ENCODE measurements around the gene CHST7. TPM values are rescaled to one million over a fixed set of nuclear protein-coding genes. Genes with fewer than 3 reads are reported as not detected.

CHST7 gene
- total and polyA plus RNA-seq, 9 donors, result 5.9 to 144 (median 25.3) TPM

DNA sequence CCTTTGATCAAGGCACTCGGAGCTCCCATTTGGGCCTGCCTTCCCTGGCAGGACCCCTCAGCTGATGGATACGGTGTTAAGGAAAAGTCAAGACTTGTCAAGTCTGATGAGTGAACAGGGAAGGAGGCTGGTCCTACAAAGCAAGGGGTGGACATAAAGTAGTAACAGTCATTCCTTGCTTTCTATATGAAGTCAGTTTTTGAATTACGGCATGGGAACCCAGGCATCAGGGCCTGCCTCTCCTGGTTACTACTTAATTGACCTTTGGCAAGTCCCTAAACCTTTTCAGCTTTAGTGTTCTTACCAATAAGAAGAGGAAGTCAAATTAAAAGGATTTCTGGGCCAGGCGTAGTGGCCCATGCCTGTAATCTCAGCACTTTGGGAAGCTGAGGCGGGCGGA is 7.0 kb downstream of the CHST7 start:
- WGBS, 3 donors, result 90 to 95% (median 93%) methylated on average over 6 of the region's 6 CpGs
- no peak overlapping the region for H3K4me3 ChIP-seq
- no peak for DNase-seq
- TF ChIP-seq POLR2A (IDR thresholded peaks at IDR 0.05), result no peak
- TF ChIP-seq EP300 (IDR thresholded peaks at IDR 0.05), result no peak
- TF ChIP-seq, protein P1, sequence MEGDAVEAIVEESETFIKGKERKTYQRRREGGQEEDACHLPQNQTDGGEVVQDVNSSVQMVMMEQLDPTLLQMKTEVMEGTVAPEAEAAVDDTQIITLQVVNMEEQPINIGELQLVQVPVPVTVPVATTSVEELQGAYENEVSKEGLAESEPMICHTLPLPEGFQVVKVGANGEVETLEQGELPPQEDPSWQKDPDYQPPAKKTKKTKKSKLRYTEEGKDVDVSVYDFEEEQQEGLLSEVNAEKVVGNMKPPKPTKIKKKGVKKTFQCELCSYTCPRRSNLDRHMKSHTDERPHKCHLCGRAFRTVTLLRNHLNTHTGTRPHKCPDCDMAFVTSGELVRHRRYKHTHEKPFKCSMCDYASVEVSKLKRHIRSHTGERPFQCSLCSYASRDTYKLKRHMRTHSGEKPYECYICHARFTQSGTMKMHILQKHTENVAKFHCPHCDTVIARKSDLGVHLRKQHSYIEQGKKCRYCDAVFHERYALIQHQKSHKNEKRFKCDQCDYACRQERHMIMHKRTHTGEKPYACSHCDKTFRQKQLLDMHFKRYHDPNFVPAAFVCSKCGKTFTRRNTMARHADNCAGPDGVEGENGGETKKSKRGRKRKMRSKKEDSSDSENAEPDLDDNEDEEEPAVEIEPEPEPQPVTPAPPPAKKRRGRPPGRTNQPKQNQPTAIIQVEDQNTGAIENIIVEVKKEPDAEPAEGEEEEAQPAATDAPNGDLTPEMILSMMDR (IDR thresholded peaks at IDR 0.05), result no peak
- no peaks in the 10 kb centered on the region for H3K4me1 ChIP-seq (ENCODE audit: insufficient read depth)
- H3K36me3 ChIP-seq, result no peaks in the 10 kb centered on the region
- intact Hi-C loops (cut with DNase I), result no loop called here
- H3K27ac ChIP-seq, result no peak overlapping the region
- H3K27me3 ChIP-seq, result no peaks in the 10 kb centered on the region
- H3K9me3 ChIP-seq, result no peaks in the 10 kb centered on the region

DNA sequence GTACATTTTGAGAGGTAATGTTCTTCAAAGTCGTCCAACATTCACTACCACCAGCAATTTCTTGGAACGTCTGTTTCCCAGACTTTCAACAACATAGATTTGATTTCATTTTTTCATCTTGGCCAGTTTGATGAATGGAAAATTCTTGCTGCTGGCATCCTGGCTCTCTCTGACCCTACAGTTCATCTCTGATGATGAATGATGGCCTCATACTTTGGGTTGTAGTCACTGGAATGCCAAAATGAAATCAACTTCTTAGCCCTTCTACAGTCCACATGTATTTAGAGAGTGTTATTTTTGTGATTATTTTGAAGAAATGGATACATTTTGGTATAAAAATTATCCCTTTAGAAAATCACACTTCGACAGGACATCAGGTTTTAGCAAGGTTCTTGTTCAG is 8.8 kb downstream of the CHST7 start:
- H3K4me3 ChIP-seq, result no peak overlapping the region
- intact Hi-C loops (cut with DNase I), result no loop called here
- no peaks in the 10 kb centered on the region for H3K4me1 ChIP-seq (ENCODE audit: insufficient read depth)
- 31 to 49% (median 37%) methylated on average over 3 of the region's 3 CpGs for WGBS, 3 donors
- DNase-seq, result no peak
- no peaks in the 10 kb centered on the region for H3K9me3 ChIP-seq
- TF ChIP-seq, protein P1 (IDR thresholded peaks at IDR 0.05), result no peak
- no peak for TF ChIP-seq POLR2A (IDR thresholded peaks at IDR 0.05)
- TF ChIP-seq EP300 (IDR thresholded peaks at IDR 0.05), result no peak
- H3K27ac ChIP-seq, result peak overlapping the region in 1 of 2 donors; percentile 23
- no peaks in the 10 kb centered on the region for H3K36me3 ChIP-seq
- no peaks in the 10 kb centered on the region for H3K27me3 ChIP-seq

DNA sequence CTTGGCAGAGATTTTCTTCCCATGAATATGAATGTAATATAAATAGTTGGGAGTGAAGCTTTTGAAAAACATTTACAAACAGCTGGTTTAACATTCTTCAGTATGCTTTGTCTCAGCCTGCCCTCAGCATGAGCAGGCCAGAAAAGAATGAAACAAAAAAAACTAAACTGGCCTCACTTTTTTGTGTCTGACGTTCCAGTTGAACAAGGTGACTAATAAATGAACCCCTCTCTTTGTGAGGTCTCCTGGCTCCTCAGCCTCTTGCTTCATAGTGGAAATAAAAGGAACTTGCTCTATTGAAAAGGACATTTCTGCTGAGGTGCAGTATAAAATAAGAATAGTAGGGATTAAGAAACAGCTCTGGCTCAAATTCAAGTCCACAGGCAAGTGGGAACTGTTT is 9.4 kb downstream of the CHST7 start:
- Histone ChIP-seq H3K27me3 (no peaks in the 10 kb centered on the region), H3K4me1 (ENCODE audit: insufficient read depth) (peaks cover 3% of the 10 kb centered on the region), H3K36me3 (no peaks in the 10 kb centered on the region), H3K4me3 (no peak overlapping the region), H3K27ac (peak overlapping the region in 1 of 2 donors; percentile 23), H3K9me3 (no peaks in the 10 kb centered on the region)
- TF ChIP-seq POLR2A (IDR thresholded peaks at IDR 0.05) (no peak), EP300 (IDR thresholded peaks at IDR 0.05) (no peak)
- TF ChIP-seq, protein P1 (IDR thresholded peaks at IDR 0.05), result no peak
- WGBS, 3 donors, result 20 to 24% (median 20%) methylated on average over 1 of the region's 1 CpG
- no peak for DNase-seq
- intact Hi-C loops (cut with DNase I), result no loop called here

GRCh38 chrX:46584736-46585135 is 11.2 kb downstream of the CHST7 start:
- Histone ChIP-seq H3K36me3 (no peaks in the 10 kb centered on the region), H3K9me3 (no peaks in the 10 kb centered on the region), H3K4me3 (no peak overlapping the region), H3K27ac (no peak overlapping the region), H3K27me3 (no peaks in the 10 kb centered on the region), H3K4me1 (ENCODE audit: insufficient read depth) (peaks cover 4% of the 10 kb centered on the region)
- intact Hi-C loops (cut with DNase I), result no loop called here
- no peak for DNase-seq
- no peak for TF ChIP-seq POLR2A (IDR thresholded peaks at IDR 0.05)
- TF ChIP-seq EP300 (IDR thresholded peaks at IDR 0.05), result no peak
- TF ChIP-seq, protein P1 (IDR thresholded peaks at IDR 0.05), result no peak
- WGBS, 3 donors, result 33 to 44% (median 39%) methylated on average over 2 of the region's 2 CpGs

Measured in ovary (tissue), 9 donors.